GM18867 (cell line): Measurements from ENCODE around the gene PLEKHA8.

ENCODE experiments used
- ATAC-seq: cut with Tn5 transposase; IDR thresholded peaks from one replicate; pipeline ENCODE4 v1.9.1; 2021; ENCODE audit warnings: mild to moderate bottlenecking, moderate library complexity; ENCODE audit not compliant: unreplicated experiment

The PLEKHA8 gene

DNA sequence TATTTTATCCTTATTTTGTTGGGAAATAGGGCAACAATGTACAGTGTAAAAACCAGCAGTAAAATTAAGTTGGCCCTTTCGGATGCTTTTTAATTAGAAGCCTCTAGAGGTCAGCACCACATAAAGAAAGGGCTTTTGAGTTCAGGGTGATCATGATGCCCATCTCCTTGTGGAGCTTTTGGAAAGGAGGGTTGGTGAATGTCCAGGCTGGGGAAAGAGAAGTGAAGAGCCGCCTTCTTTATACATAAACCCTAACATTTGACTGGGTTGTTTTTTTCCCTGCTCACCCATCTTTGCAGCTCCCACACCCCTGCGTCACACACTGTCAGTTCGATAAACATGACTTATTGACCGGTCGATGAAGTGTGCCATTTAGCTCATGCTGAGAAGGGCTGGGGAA lies 136.4 kb downstream of the PLEKHA8 start:
- no peak for ATAC-seq

DNA sequence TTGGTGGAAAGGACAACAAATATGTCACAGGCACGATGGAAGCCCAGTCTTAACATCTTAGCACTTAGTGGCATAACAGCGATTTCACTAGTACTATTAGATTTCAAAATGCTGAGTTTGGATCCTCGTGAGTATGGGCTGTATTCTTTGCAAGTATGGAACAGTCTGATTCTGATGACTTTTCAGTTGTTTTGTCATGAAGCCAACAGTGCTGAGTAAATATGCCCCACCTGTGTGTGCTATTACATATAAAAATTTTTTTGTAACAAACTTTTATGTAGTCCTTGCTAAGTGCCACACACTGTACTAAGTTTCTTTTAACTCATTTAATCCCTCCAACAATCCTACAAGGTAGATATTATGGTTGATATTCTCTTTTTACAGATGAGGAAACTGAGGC lies 137.4 kb downstream of the PLEKHA8 start:
- ATAC-seq: no peak

DNA sequence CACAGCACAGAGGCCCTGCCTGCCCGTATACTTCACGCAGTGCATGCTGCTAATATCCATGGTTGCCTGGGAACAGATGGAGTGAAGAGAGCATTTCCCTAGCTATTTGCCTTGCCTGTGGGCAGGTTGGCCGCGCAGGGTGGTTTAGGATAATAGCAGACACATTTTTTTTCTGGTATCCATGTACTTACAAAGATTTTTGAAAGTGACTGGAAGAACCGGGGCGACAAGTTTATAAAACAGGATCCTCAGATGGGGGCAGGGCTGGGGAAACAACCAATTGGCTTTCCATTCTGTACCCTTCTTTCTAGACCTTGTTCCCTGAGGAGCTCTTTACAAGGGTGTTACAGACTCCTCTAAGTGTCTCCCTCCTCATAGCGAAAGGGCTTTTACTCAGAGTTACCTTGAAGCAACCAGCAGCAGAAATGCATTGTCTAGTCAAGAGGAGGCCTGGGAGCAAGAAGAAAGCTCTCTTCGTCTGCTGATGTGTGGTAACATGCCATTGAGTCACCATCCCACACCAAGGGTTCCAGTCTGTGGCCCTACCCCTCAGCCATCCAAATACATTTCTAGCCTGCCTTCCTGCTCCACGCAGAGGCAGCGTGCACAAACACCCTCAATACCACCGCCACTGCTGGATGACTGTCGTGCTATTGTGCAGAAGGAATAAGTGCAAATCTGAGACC lies 138.1 kb downstream of the PLEKHA8 start:
- no peak for ATAC-seq

DNA sequence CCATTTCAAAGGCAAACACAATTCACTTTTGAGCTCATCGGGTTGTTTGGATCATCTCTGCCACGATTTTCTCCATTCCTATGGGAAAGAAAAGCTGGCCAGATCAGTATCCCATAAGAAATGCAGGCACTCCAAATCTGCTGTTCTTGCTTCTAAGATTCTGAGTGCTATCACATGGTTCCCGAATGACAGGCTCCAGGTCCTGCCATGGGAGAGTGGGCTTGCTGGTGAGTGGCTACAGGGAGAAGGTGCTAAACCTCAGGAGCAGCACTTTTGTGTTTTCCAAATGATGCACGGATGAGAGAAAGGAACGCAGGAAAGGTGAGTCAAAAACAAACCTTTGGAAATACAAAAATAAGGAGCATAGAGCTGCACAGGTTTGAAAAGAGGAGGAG lies 138.6 kb downstream of the PLEKHA8 start:
- ATAC-seq: no peak

DNA sequence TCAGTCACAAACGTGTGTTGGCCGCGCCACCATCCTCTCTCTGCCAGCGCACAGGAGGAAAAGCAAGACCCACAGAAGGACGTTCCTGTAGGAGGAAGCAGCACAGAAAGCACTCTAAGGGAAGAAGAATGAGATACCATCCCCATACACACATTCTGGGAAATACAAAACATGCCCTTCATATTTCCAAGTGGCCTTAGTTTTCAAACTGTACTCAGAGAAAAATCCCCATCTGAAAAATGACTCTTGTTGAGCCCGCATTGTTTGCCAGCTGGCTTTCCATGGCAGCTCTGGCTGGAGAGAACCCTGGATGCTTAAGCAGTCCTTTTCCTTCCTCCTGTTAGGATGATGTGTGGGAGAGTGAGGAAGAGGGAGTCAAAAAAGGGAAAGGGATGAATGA lies 139.7 kb downstream of the PLEKHA8 start:
- no peak for ATAC-seq

DNA sequence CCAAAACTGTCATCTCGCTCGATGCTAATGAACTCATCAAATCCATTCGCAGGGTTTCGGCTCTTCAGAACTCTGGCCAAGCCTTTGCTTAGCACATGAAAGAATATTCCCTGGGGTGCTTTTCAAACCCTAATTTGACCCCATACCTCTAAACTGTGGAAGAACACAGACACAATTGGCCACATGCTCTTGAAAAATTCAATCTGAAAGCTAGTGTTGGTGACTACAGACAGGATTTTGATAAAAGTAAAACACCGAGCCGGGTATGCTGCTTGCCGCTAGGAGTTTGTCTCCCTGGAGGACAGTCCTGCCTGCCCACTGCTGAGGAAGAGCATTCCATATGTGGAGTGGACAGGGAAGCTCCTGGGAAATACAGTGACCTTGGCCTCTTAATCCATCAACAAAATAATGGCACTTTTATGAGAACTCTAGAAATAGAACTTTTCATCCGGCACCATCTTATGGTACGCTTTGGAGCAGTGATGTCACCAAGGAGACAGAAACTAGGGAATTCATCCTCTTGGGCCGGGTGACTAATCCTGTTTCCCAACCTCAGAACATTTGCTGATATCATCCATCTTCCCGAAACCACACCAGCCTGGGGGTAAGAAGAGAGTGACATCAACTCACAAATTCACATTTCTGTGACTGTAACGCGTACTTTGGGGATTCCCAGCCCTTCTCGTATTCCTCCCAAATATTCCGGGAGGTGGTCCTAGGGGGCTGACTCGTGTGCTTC lies 140.8 kb downstream of the PLEKHA8 start:
- ATAC-seq: no peak

DNA sequence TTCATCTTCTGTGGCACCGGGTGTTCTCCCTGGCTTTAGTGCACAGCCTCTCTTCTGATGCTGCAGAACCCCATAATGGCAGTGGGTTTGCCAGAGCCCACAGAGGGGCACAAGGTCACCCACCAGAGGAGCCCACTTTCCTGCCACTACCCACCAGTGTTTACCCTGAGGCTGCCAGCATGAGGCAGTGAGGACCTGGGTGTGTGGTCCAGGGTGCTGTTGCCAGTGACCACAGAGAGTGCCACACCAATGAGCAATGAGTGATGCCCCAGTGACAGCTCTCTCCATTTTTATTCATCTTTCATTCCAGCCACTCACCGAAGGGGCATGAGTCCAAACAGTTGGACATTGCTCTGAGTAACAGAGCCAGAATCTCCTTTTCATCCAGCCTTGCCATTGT lies 141.4 kb downstream of the PLEKHA8 start:
- no peak for ATAC-seq

DNA sequence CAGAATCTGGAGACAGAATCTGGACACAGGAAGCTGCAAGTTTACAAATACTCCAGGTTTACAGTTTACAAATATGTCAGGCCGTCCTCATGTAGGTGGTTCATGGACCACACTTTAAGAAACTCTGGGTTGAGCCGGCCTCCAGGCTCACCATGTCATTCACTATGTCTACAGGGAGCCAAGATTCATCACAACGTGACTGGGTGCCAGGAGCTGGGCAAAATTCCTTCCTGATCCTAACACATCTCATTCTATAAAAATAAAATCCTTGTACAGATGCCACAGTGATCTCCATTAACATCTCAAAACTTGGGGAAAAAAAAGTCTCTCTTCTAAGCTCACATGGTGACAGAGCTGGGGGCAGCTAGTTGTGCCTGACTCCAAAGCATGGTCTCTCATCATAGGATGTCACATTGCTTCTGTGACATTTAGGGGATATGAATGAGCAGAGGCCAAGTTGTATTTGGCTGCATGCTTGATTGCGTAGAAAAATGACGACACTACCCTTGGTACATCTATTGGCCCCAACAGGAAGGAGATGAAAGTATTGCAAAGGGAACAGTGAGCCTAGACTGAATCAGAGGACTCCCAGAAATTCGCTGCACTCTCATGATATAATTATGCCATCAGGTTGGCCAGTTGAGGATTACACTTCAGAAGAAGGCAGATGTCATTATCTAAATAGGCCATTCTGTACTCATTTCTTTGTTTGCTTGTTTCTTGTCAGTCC lies 142.4 kb downstream of the PLEKHA8 start:
- ATAC-seq: no peak

DNA sequence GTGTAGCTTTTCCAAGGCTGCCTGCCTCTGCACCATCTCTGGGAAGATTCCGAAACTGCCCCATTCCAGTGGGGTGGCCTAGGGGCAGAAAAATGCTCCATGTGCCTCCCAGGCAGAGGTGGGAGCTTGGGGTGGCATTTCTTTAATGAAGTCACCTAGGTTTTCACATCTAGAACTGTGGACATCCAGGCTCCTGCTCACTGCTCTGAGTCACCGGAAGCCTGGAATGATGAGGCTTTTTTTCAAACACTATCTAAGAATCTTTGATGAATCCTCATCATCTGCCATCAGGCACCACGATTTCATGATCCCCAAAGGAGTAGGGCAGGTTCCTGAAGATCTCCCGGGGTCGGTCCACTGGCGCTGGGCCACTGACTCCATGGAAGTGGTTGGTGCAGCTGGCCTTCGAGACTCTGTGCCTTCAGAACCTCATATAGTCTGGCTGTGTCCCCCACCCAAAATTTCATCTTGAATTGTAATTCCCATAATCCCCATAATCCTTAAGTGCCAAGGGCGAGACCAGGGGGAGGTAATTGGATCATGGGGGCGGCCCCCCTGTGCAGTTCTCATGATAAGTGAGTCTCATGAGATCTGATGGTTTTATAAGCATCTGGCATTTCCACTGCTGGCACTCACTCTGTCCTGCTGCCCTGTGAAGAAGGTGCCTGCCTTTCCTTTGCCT lies 143.7 kb downstream of the PLEKHA8 start:
- ATAC-seq: no peak

DNA sequence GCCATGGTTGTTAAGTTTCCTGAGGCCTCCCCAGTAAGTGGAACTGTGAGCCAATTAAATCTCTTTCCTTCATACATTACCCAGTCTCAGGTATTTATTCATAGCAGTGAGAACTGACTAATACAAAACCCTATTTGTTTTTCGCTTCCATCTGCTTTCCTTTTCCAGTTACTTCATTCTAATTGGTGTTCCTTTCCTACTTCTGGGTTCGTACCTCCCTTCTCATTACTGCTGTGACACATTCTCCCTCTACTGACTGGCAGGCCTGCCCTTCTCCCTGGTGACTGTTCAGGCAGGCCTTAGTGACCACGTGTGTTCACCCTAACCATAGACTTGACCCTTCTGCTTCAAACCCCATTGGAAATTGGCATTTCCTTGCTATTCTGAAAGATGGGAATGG lies 144.2 kb downstream of the PLEKHA8 start:
- ATAC-seq: no peak

DNA sequence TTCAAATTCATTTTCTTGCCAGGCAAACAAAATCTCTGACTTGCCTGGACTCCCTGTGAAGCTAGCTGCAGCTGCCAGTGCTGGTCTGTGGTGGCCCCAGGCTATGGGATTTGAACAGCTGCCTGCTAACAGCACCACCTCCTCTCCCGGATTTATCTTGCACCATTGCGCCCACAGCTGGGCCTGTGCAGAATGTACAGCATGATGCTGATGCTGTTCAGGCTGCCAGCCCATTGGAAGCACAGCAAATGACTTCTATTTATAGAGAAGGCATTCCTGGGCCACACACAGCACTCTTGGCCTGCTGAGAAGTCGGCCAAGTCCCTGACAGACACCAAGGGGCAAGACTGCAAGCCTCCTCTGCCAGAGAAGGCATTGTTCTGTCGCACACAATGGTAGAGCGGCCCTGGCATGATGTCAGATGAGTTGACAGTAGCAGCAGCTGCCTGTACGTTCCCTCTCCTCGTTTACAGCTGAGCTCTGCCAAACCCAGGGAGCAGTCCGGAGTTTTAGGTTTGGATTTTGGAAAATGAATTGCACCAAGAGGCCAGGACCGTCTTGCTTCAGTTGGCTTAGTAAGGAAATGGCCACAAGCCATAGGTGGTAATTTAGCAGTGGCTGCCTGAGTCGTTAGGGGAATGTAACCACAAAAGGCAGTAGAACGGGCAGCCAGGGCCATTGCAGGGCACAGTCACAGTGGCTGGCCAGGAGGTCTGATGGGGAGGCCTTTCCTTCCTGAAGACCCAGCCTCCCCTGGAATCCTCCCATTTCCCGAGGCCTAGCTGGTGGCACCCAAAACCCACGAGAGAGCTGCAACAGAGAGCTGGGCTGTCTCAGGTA lies 145.1 kb downstream of the PLEKHA8 start:
- ATAC-seq: no peak

DNA sequence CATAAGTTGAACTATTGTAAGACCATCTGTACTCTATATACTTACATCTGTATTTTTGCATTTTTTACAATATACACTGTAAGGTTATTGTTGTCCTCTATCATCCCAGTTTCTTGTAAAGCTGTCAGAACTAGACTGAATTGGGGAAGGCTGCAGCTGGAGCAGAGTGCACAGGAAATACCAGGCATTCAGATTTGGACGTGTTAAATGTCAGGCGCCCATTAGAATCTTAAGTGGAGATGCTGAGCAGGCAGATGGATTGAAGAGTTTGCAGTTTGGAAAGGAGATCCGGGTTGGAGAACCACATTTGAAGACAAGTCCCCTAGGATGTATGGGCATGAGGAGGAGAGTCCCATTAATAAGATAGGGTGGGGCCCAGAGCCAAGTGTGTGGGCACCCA lies 147.0 kb downstream of the PLEKHA8 start:
- ATAC-seq: no peak

DNA sequence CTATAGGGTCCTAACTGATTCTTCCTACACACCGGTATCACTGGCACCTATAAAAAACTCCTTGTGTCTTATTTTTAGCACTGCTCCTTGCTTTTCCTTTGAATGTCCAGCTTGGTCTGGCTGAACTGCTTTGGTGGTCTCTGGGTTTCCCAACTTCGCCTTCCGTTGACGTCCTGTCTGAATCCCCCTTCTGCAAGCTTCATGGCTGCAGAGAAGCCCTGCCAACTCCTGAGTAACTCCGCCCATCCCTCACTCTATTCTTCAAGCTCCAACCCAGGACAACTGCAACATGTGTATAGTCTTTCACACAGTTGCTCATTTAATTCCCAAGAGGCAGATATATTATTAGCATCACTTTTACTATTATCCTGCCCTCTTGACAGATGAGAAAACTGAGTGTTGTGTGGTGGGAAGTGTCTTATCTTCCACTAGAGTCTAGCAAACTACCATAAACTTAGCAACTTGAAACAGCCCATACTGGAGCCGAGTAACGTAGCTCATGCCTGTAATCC lies 147.5 kb downstream of the PLEKHA8 start:
- no peak for ATAC-seq

DNA sequence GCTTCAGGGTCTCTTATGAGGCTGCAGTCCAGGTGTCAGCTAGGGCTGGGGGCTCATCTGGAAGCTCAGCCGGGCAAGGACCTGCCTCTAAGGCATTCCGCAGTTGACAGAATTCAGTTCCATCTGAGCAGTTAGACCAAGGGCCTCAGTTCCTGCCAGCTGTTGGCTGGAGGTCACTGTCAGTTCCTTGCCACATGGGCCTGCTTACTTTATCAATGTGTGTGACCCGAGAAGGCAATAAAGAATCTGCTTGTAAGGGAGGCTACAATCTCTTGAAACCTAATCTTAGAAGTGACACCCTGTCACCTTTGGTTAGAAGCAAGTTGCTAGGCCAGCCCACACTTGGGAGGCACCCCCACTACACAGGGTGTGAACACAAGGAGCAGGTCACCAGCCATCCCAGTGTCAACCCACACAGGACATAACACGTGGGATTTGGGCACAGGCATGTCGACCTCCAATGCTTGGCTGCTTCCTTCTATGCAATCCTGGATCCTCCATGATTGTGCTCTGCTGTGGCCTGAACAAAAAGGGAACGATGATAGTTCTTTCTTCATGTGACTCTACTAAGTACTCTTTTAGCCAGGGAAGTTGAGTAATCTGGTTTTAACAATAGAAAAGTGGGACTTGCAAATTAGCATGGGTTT lies 148.4 kb downstream of the PLEKHA8 start:
- peak; percentile 35 for ATAC-seq

DNA sequence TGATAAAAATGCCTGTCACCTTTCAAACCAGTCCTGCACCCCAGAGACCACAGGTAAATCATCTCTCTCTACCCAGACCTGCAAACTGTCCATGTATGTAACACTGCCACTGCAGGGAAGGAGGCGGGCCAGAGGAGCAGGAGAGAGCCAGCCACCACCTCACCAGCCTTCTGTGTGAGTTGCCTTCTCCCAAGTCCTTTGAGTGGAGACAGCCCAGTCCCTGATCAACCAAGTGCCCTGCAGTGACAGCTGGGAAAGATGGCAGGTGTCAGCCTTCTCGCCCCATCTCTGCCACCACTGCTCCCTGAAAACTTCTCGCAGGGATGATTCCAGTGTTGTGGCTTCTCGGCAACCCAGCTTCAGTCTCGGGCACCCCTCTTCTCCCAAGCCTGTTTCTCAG lies 149.0 kb downstream of the PLEKHA8 start:
- no peak for ATAC-seq

DNA sequence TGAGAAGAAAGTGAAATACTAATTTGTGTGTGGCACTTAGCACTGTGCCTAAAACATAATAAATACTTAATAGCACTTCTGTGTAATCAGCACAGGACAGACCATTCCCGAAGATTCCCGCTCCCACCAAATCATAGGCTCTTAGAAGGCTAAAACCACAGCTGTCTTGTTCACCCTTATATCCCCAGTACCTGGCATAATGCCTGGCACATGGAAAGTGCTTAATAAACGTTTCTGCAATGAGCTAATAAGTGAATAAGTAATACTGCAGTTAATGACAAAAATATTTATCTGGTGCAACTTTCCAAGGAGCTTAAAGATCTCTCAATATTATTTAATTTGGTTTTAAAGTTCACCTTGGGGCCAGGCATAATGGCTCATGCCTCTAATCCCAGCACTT lies 149.8 kb downstream of the PLEKHA8 start:
- ATAC-seq: no peak

DNA sequence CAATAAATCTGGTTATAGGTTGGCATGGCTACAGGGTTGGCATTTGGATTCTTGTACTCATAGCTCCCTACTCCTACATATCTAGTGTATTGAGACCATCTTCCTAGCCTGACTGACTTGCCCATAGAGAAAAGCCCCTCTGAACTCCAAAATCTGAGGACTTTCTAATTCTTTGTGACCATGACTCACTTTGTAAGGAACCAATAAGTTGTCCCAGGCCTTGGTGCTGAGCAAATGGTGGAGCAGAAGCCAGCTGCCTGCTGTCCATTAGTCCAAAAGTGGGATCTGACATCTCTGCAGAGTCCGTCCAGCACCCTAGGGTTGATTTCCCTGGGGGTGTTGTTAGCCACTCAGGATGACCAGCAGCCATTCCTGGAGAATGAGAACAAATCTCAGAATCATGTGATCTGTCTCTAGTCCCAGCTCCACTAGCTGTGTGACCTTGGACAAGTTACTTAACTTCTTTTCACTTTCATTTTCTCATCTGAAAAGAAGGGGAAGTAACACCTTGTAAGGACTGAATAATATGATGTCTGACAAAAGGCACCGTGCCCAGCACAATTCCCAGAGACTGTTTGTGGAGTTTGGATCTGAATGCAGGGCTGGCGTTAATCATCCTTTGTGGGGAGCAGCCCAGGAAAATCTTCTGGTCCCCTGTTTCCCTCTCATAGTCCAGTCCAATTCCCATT lies 150.7 kb downstream of the PLEKHA8 start:
- ATAC-seq: peak; percentile 87
